ENCODE data around the gene UNK. TPM values are rescaled to one million over a fixed set of nuclear protein-coding genes. Genes with fewer than 3 reads are reported as not detected.

The UNK gene
- total RNA-seq, 6 experiments from 2014 or later = 5.8 to 29.2 (median 11.1) TPM

DNA sequence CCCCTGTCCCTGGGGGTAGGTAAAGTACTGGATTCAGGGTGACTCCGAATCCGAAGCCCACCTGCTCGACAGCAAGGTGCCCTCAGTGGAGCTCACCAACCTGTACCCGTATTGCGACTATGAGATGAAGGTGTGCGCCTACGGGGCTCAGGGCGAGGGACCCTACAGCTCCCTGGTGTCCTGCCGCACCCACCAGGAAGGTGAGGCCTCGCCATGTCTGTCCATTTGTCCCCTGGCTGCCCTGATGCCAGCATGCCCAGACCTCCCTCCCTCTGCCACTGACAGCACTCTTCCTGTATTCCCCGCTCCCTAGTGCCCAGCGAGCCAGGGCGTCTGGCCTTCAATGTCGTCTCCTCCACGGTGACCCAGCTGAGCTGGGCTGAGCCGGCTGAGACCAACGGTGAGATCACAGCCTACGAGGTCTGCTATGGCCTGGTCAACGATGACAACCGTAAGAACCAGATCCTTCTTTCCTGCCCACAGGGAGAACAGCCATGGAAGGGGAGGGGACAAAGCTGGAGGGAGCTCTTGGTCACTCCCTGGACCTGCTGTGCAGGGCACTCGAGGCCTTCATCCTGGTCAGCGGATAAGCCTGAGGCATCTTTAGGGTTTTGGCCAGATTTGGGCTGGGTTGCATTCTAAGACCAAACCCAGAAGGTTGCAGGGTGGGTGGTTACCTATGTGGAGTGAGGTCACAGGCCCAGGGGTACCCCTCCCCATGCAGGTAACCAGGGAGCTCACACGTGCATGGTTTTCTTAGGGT lies 33.8 kb upstream of the UNK start:
- no peak overlapping the region for H3K27ac ChIP-seq
- no peak for DNase-seq
- no peak for TF ChIP-seq POLR2A (IDR thresholded peaks at IDR 0.05)
- TF ChIP-seq, protein P1, sequence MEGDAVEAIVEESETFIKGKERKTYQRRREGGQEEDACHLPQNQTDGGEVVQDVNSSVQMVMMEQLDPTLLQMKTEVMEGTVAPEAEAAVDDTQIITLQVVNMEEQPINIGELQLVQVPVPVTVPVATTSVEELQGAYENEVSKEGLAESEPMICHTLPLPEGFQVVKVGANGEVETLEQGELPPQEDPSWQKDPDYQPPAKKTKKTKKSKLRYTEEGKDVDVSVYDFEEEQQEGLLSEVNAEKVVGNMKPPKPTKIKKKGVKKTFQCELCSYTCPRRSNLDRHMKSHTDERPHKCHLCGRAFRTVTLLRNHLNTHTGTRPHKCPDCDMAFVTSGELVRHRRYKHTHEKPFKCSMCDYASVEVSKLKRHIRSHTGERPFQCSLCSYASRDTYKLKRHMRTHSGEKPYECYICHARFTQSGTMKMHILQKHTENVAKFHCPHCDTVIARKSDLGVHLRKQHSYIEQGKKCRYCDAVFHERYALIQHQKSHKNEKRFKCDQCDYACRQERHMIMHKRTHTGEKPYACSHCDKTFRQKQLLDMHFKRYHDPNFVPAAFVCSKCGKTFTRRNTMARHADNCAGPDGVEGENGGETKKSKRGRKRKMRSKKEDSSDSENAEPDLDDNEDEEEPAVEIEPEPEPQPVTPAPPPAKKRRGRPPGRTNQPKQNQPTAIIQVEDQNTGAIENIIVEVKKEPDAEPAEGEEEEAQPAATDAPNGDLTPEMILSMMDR (IDR thresholded peaks at IDR 0.05) = no peak
- intact Hi-C loops (cut with DNase I) = loop anchor here (5.0 to 10.0 kb wide), 2 partner anchors 74 kb away; no protein-coding TSS in a partner anchor
- no peak for ATAC-seq
- no peak overlapping the region for H3K4me3 ChIP-seq
- no peaks in the 10 kb centered on the region for H3K9me3 ChIP-seq
- WGBS (ENCODE audit: insufficient coverage, low coverage, low lambda C conversion rate, missing lambda C conversion rate) = 68% methylated on average over 6 of the region's 23 CpGs
- H3K36me3 ChIP-seq = no peaks in the 10 kb centered on the region
- no peaks in the 10 kb centered on the region for H3K27me3 ChIP-seq
- H3K4me1 ChIP-seq = peaks cover 0 to 19% (median 7%) of the 10 kb centered on the region in 4 donors

DNA sequence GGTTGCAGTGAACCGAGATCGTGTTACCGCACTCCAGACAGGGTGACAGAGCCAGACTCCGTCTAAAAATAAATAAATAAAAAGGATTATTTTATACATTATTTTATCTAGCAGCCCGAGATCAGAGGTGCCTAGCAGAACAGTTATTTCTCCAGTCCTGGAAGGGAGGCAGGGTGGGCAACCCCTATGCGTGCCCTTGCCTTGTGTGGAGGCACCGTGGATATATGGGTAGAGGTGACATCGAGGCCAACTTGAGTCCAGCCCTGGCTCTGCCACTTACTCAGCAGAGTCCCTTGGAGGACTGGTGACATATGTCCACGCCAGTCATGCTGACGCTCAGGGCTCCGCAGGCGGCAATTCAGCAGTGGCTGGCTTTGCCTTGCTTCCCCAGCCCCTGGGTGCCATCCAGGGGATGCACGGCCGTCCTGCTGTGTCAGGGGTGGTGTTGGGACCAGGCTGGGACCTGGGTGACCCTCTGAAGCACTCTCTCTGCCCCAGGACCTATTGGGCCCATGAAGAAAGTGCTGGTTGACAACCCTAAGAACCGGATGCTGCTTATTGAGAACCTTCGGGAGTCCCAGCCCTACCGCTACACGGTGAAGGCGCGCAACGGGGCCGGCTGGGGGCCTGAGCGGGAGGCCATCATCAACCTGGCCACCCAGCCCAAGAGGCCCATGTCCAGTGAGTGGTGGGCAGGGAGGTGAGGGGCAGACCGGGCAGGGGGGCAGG lies 32.8 kb upstream of the UNK start:
- no peak overlapping the region for H3K4me3 ChIP-seq
- no peak overlapping the region for H3K27ac ChIP-seq
- intact Hi-C loops (cut with DNase I) = loop anchor here (5.0 to 10.0 kb wide), 2 partner anchors 73 to 75 kb away; no protein-coding TSS in a partner anchor
- H3K36me3 ChIP-seq = no peaks in the 10 kb centered on the region
- no peak for ATAC-seq
- H3K27me3 ChIP-seq = no peaks in the 10 kb centered on the region
- H3K9me3 ChIP-seq = no peaks in the 10 kb centered on the region
- TF ChIP-seq, protein P1 (IDR thresholded peaks at IDR 0.05) = no peak
- no peak for TF ChIP-seq POLR2A (IDR thresholded peaks at IDR 0.05)
- peaks cover 0 to 19% (median 7%) of the 10 kb centered on the region in 4 donors for H3K4me1 ChIP-seq
- DNase-seq = no peak
- WGBS (ENCODE audit: insufficient coverage, low coverage, low lambda C conversion rate, missing lambda C conversion rate) = 85% methylated on average over 13 of the region's 24 CpGs

DNA sequence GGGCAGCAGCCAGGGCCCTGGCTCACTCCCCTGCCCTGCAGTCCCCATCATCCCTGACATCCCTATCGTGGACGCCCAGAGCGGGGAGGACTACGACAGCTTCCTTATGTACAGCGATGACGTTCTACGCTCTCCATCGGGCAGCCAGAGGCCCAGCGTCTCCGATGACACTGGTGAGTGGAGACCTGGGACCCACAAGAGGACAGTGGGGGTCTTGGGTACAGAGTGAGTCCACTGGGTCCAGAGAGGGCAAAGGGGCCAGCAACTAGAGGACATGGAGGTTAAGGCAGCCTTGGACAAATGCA lies 32.2 kb upstream of the UNK start:
- H3K4me3 ChIP-seq = no peak overlapping the region
- no peaks in the 10 kb centered on the region for H3K27me3 ChIP-seq
- 100% methylated on average over 2 of the region's 10 CpGs for whole genome bisulfite sequencing (ENCODE audit: insufficient coverage, low coverage, low lambda C conversion rate, missing lambda C conversion rate)
- DNase-seq (no peak), ATAC-seq (no peak)
- no peaks in the 10 kb centered on the region for H3K36me3 ChIP-seq
- H3K9me3 ChIP-seq = no peaks in the 10 kb centered on the region
- H3K4me1 ChIP-seq = peaks cover 0 to 19% (median 7%) of the 10 kb centered on the region in 4 donors
- TF ChIP-seq, protein P1 (IDR thresholded peaks at IDR 0.05) = no peak
- no peak for TF ChIP-seq POLR2A (IDR thresholded peaks at IDR 0.05)
- H3K27ac ChIP-seq = no peak overlapping the region
- intact Hi-C loops (cut with DNase I) = loop anchor here (5.0 to 10.0 kb wide), 2 partner anchors 72 to 75 kb away; no protein-coding TSS in a partner anchor

DNA sequence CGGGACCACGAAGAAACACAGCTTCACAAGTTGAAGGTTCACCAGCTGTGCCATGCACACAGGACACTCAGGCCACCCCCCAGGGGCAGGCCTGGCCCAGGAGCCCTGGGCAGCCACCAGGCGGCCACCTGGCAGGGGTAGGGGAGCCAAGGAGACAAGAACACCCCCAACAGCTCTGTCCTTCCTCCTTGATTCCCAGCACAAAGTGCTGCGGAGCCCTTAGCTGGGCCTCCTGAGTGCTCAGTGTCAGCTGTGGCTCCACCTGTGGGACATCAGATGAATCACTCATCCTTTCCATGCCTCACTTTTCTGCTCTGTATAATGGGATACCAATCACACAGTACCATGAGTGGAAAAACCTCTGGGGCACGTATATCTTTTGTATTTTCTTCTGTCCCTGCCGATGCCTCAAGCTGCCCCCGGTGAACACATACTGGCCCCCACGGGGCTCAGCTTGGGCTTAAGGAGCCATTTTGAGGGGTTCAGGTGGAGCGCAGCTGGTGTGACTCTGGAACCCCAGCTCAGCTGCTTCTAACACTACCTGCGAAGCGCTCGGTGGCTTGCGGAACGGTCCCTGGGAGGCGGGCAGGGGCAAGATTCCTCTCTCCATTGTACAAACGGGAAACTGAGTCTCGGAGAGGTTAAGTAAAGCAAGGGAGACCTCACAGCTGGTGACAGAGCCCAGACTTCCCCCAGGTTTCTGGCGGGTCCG lies 31.6 kb upstream of the UNK start:
- TF ChIP-seq POLR2A (IDR thresholded peaks at IDR 0.05) = no peak
- TF ChIP-seq, protein P1 (IDR thresholded peaks at IDR 0.05) = no peak
- Histone ChIP-seq H3K27me3 (no peaks in the 10 kb centered on the region), H3K9me3 (no peaks in the 10 kb centered on the region), H3K4me3 (peak overlapping the region; percentile 44 to 60 (median 54)), H3K27ac (peak overlapping the region in 2 of 3 donors; percentile 40 to 45), H3K4me1 (peaks cover 0 to 15% (median 7%) of the 10 kb centered on the region in 4 donors), H3K36me3 (peaks cover 0 to 2% (median 0%) of the 10 kb centered on the region in 4 donors)
- ATAC-seq (no peak), DNase-seq (no peak)
- 35% methylated on average over 8 of the region's 19 CpGs for WGBS (ENCODE audit: insufficient coverage, low coverage, low lambda C conversion rate, missing lambda C conversion rate)
- intact Hi-C loops (cut with DNase I) = loop anchor here (5.0 to 10.0 kb wide), 2 partner anchors 72 to 76 kb away; no protein-coding TSS in a partner anchor

All from right lobe of liver (tissue), 6 donors.